ENCODE data around the gene VAC14.

VAC14 gene

GRCh38 chr16:70711211-70712031 is 89.5 kb downstream of the VAC14 start:
- TF ChIP-seq USF1 (IDR thresholded peaks at IDR 0.05) = no peak
- no peak for TF ChIP-seq FOXM1 (IDR thresholded peaks at IDR 0.05; ENCODE audit: borderline replicate concordance, low read depth)
- no peak for TF ChIP-seq ZBTB7A (IDR thresholded peaks at IDR 0.05; ENCODE audit: low read depth)
- TF ChIP-seq MAX (IDR thresholded peaks at IDR 0.05) = no peak
- TF ChIP-seq NFIC (IDR thresholded peaks at IDR 0.05) = no peak
- no peak for TF ChIP-seq TEAD4 (IDR thresholded peaks at IDR 0.05)

- TF ChIP-seq TAF1 (IDR thresholded peaks at IDR 0.05; ENCODE audit: low read depth) = no peak
- TF ChIP-seq REST (IDR thresholded peaks at IDR 0.05; ENCODE audit: low read depth) = no peak
- TF ChIP-seq NFIC (IDR thresholded peaks at IDR 0.05) = no peak
- TF ChIP-seq FOXM1 (IDR thresholded peaks at IDR 0.05; ENCODE audit: borderline replicate concordance, low read depth) = no peak
- no peak for TF ChIP-seq RAD21 (IDR thresholded peaks at IDR 0.05; ENCODE audit: low read depth)
- no peak for TF ChIP-seq MAX (IDR thresholded peaks at IDR 0.05)
- TF ChIP-seq ZBTB7A (IDR thresholded peaks at IDR 0.05; ENCODE audit: low read depth) = no peak
- TF ChIP-seq EGR1 (IDR thresholded peaks at IDR 0.05) = no peak
- TF ChIP-seq EP300 (IDR thresholded peaks at IDR 0.05; ENCODE audit: borderline replicate concordance) = no peak
- no peak for TF ChIP-seq YY1 (IDR thresholded peaks at IDR 0.05; ENCODE audit: low read depth)
- no peak for TF ChIP-seq TEAD4 (IDR thresholded peaks at IDR 0.05)
- TF ChIP-seq CREB1 (IDR thresholded peaks at IDR 0.05; ENCODE audit: low read depth) = no peak
- no peak for TF ChIP-seq CEBPB (IDR thresholded peaks at IDR 0.05)
- TF ChIP-seq TCF12 (IDR thresholded peaks at IDR 0.05; ENCODE audit: low read depth) = no peak
- TF ChIP-seq USF1 (IDR thresholded peaks at IDR 0.05) = no peak
These were observed 90.3 kb downstream of the VAC14 start for GRCh38 chr16:70710422-70711210.

GRCh38 chr16:70709942-70710341 is 91.0 kb downstream of the VAC14 start:
- TF ChIP-seq FOXM1 (IDR thresholded peaks at IDR 0.05; ENCODE audit: borderline replicate concordance, low read depth) = no peak

GRCh38 chr16:70709457-70709856 is 91.5 kb downstream of the VAC14 start:
- no peak for TF ChIP-seq RAD21 (IDR thresholded peaks at IDR 0.05; ENCODE audit: low read depth)
- TF ChIP-seq FOXM1 (IDR thresholded peaks at IDR 0.05; ENCODE audit: borderline replicate concordance, low read depth) = no peak
- no peak for TF ChIP-seq USF1 (IDR thresholded peaks at IDR 0.05)
- TF ChIP-seq NFIC (IDR thresholded peaks at IDR 0.05) = no peak
- no peak for TF ChIP-seq TCF12 (IDR thresholded peaks at IDR 0.05; ENCODE audit: low read depth)
- no peak for TF ChIP-seq CEBPB (IDR thresholded peaks at IDR 0.05)
- no peak for TF ChIP-seq TEAD4 (IDR thresholded peaks at IDR 0.05)
- TF ChIP-seq EGR1 (IDR thresholded peaks at IDR 0.05) = no peak
- TF ChIP-seq ZBTB7A (IDR thresholded peaks at IDR 0.05; ENCODE audit: low read depth) = no peak
- no peak for TF ChIP-seq EP300 (IDR thresholded peaks at IDR 0.05; ENCODE audit: borderline replicate concordance)
- TF ChIP-seq CREB1 (IDR thresholded peaks at IDR 0.05; ENCODE audit: low read depth) = no peak
- TF ChIP-seq MAX (IDR thresholded peaks at IDR 0.05) = no peak

- TF ChIP-seq REST (IDR thresholded peaks at IDR 0.05; ENCODE audit: low read depth) (no peak), RAD21 (IDR thresholded peaks at IDR 0.05; ENCODE audit: low read depth) (no peak), USF1 (IDR thresholded peaks at IDR 0.05) (no peak), TCF12 (IDR thresholded peaks at IDR 0.05; ENCODE audit: low read depth) (no peak), NFIC (IDR thresholded peaks at IDR 0.05) (no peak), EP300 (IDR thresholded peaks at IDR 0.05; ENCODE audit: borderline replicate concordance) (no peak), YY1 (IDR thresholded peaks at IDR 0.05; ENCODE audit: low read depth) (no peak), ZBTB7A (IDR thresholded peaks at IDR 0.05; ENCODE audit: low read depth) (no peak), MAX (IDR thresholded peaks at IDR 0.05) (no peak), CEBPB (IDR thresholded peaks at IDR 0.05) (no peak), EGR1 (IDR thresholded peaks at IDR 0.05) (no peak), FOXM1 (IDR thresholded peaks at IDR 0.05; ENCODE audit: borderline replicate concordance, low read depth) (no peak), TEAD4 (IDR thresholded peaks at IDR 0.05) (no peak)
These were observed 92.4 kb downstream of the VAC14 start for GRCh38 chr16:70708366-70709246.
